AG09319 (cell line): ENCODE results near the gene NOD1.

ENCODE experiments used
- DNase-seq: peaks from one replicate; pipeline ENCODE4 v3.0.0-alpha.2; 2010; ENCODE audit warnings: low read depth; ENCODE audit errors: extremely low read depth
- TF ChIP-seq, protein P1 (sequence below): IDR thresholded peaks from 2 replicates; pipeline ENCODE4 v1.5.1; 2011; ENCODE audit warnings: low read depth, mild to moderate bottlenecking, inconsistent platforms, low read length, moderate library complexity

Gene NOD1

DNA sequence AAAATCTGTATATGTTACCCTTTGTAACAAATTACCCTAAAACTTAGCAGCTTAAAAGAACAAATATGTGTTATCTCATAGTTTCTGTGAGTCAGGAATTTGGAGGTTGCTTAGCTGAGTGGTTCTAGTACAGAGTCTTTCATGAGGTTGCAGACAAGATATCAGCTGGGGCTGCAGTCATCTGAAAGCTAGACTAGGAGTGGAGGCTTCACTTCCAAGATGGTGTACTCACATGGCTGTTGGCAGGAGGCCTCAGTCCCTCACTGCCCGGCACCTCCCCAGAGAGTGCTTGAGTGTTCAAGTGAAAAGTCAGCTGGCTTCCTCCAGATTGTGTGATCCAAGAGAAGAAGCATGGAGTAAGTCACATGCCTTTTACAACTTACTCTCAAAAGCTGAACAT, 42.9 kb upstream of the NOD1 start:
- DNase-seq, result no peak
- TF ChIP-seq, protein P1, sequence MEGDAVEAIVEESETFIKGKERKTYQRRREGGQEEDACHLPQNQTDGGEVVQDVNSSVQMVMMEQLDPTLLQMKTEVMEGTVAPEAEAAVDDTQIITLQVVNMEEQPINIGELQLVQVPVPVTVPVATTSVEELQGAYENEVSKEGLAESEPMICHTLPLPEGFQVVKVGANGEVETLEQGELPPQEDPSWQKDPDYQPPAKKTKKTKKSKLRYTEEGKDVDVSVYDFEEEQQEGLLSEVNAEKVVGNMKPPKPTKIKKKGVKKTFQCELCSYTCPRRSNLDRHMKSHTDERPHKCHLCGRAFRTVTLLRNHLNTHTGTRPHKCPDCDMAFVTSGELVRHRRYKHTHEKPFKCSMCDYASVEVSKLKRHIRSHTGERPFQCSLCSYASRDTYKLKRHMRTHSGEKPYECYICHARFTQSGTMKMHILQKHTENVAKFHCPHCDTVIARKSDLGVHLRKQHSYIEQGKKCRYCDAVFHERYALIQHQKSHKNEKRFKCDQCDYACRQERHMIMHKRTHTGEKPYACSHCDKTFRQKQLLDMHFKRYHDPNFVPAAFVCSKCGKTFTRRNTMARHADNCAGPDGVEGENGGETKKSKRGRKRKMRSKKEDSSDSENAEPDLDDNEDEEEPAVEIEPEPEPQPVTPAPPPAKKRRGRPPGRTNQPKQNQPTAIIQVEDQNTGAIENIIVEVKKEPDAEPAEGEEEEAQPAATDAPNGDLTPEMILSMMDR, result no peak

DNA sequence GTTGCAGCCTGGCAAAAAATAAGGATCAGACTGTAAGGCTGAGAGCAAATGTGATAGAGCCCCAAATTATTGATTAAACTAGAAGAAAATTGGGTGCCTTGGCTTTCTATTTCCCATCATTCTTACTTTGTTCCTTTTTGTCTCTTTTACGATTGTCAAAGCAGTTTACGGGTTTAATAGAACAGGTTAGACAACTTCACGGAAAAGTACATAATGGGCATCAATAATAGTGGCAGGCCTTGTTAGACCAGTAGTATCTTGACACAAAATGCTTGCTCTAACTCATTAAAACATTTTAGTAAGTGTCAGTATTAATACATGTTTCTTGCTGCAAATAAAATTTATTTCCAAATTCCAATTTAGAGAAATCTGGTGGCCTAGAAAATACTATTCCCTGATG, 40.5 kb upstream of the NOD1 start:
- no peak for DNase-seq
- TF ChIP-seq, protein P1, result no peak

DNA sequence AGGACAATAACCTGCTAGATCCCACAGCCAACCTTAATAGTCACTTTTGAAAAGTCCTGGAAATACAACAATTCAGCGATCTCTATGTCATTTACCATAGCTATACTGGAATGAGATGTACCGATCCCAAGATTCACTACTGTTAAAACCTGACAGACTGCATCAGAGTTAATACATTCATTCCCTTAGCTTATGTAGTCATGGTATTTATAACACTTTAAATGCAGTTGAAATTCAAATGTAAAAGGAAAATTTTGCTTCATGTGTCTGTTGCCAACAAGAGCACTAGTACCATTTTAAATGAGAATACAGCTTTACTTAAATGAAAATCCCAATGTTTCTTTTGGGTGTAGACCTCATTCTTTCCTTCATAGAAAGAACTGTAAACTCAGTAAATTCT, 37.2 kb upstream of the NOD1 start:
- no peak for DNase-seq
- TF ChIP-seq, protein P1, result no peak

DNA sequence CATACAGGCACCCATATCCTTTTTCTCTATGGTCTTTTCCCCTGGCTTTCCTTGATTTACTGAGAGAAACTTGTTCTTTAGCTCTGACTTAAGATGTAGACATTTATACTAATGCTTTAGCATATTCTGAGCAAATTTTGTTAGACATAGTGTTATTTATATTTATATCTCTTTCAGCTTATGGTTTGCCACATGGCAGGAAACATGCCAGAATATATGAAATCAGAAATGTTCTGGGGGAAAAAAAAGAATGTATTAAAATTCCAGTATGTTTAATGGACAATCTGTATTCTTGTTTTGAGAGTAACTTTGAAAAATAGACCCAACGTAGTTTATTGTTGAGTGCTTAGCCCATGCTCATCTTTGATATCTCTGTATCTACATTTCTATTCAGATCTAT, 36.2 kb upstream of the NOD1 start:
- TF ChIP-seq, protein P1, result no peak

DNA sequence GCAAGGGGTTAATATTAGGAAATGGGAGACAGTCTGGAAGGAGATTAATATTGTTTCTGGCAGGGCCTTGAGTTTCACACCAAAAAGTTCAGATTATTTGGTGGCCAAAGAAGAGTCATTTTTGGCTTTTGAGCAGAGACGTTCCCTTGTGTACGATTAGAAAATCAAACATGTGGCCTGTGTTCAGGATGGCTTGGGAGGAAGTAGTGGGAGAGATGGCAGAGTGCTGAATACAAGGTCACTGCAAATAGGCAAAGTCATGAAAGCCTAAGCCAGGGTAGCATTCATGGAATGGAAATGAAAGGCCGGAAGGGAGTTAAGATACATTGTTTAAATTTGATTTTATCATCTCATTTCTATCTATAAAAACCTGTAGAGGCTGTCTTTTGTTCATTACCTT, 35.6 kb upstream of the NOD1 start:
- TF ChIP-seq, protein P1, result no peak
- no peak for DNase-seq

More for the DNA sequence above, 36.2 kb upstream of the NOD1 start:
- DNase-seq, result no peak

DNA sequence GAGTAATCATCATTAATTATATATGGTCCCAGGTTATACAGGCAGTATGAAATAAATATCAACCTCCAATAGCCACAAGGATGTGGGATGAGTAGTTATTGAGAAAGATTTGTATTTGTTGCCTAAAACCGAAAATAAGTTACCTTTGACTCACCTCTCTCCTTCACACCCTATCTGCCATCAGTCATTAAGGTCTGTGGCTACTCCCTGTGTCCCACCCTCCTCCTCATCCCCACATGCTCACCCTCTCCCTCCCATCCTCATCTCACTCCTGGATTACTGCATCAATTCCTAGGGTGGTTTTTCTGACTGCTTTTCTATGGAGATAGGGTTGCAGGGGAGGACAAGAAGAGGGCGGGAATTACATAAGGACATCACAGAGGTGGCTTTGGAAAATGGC, 35.2 kb upstream of the NOD1 start:
- no peak for DNase-seq
- TF ChIP-seq, protein P1, result no peak

DNA sequence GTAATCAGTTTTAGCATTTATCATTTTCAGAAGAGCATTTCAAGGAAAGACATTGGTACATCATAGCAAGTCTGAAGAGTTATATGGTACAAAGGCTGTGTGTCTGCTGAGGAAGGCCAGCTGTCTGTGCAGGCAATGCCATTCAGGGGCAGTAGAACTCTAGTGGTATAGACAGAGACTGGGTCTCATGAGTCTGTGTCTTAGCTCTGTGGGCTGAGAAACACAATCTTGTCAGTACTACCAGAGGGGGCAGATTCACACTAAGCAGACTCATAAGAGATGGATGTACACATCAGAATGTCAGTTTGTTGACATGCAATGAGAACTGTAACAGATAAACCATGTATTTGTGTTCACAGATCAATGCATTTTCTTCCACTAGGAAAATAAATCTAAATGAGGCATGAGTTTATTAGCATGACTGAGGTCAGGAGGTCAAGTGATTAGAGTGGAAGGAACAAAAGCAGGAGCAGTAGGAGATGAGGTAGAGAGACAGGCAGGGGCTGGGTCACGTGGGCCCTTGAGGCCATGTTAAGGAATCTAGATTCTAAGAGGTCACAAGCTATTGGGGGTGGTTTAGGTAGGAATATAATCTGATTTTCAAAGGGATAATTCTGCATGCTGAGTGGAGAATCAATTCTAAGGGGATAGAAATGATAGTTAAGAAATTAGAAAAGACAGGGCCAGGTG, 33.5 kb upstream of the NOD1 start:
- DNase-seq, result no peak
- TF ChIP-seq, protein P1, result no peak
